Measurements from ENCODE around the gene FZD8.

FZD8 gene

DNA sequence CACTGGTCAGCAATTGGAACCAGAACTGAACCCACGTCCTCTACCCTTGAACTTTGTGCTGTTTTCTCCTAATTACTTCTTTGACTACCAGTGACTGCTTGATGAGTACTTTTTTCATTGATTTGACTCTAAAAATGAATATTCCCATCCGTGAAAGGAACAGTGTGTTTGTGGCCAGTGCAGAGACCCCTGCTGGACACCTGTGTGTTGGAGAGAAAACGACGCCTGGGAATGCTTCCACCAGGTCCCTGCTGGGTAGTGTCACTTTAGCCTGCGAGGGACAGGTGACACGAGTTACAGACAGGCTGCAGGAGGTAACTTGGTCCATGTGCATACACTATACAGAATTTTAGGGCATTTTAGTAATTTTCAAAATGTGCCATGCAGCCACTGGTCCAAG lies 43.7 kb downstream of the FZD8 start:
- peak; percentile 24 for DNase-seq

DNA sequence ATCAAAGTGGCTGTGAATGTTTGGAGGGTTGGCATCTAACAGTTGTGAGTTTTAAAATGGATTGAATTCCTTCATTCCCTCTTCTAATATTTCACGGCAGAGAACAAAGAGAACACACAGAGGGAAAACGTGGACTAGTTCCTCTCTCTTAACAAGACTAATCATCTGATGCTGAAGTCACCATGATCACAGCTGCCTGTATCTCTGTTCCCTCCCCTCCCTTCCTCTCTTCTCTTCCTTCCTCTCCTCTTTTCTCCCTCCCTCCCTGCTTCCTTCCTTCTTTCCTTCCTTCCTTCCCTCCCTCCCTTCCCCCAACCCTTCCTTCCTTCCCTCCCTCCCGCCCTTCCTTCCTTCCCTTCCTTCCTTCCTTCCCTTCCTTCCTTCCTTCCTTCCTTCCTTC lies 47.0 kb downstream of the FZD8 start:
- DNase-seq: no peak

DNA sequence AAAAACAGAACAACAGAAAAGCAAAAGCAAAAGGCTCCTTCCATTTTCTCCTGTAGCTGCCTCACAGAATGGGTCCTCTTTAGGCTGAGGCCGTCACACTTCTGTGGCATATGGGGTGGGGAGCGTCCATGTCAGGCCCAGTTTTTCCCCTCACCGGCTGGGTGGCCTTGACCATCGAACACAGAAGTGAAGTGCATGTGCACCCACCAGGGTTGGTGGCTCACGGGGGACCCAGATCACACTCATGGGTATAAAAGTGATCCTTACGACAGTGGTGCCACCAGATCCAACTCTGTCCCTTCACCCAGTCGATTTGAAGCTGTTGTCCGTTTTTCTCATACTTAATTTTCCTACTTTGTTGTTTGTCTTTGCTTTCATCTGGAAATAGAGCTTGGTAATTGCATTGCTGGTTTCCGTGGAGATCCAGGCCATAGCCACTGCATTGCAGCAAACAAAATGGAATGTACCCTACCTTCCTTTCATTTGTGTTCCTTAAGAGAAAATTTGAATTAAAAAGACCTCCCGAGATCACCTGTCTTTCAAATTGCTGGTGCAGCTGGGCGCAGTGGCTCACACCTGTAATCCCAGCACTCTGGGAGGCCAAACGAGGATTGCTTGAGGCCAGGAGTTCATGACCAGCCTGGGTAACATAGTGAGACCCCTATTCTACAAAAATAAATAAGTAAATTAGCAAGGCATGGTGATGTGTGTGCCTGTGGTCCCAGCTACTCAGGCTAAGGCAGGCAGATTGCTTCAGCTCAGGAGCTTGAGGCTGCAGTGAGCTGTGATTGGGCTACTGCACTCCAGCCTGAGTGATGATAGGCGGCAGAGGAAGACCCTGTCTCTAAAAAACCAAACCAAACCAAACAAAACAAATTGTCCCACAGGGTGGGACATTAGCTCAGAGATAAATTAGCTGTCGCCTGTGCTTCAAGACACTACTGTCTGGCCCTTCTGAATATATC lies 47.7 kb downstream of the FZD8 start:
- no peak for DNase-seq

DNA sequence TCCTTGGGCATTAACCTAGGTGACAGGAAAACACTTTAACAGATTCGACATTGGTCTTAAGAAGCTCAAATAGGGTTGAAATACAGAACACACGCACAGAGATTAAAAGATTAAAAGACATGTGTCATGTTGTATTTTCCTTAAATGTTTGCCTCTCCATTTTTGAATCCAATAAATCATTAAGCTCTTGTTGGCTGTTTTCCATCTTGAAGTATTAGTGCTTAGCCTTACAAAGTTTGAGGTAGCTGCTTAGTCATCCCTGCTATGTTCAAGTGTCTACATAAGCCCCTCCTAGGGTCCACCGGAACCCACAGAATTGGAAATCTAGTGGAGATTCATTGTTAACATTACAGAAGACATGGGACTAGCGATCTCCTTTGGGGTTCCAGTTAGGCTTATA lies 49.7 kb downstream of the FZD8 start:
- DNase-seq: no peak

DNA sequence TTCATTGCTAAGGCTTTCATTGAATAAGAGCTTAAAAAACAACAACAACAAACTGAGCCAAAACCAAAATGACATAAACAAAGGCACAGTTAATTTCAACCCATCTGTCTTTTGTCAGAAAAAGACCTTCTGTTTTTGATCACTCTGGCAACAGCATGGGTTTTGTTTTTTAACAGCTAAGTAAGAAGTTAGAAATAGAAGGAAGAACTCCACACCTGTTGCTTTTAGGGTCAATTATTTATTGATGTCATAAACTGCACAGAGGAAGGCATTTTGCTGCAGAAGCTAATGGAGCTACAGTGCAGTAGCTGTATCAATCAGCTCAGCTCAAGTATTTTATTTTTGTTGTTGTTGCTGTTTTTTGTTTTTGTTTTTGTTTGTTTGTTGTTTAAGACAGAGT lies 53.3 kb downstream of the FZD8 start:
- DNase-seq: no peak
